HFFc6 (cell line): ENCODE data around the gene BRINP2. TPM values are rescaled to one million over a fixed set of nuclear protein-coding genes. Genes with fewer than 3 reads are reported as not detected.

Source experiments
- DNase-seq: peaks from one replicate; pipeline ENCODE4 v3.0.0-alpha.2; 2018
- H3K27ac Mint-ChIP-seq: 2 replicates; pipeline ENCODE4 v1.8.0; 2020; ENCODE audit warnings: mild to moderate bottlenecking, mixed read lengths
- H3K27me3 Mint-ChIP-seq: 2 replicates; pipeline ENCODE4 v1.8.0; 2021; ENCODE audit warnings: mild to moderate bottlenecking, moderate library complexity, mixed read lengths; ENCODE audit not compliant: insufficient read depth
- H3K36me3 Mint-ChIP-seq: 2 replicates; pipeline ENCODE4 v1.8.0; 2021; ENCODE audit warnings: low read depth, mixed read lengths
- H3K4me1 Mint-ChIP-seq: 2 replicates; pipeline ENCODE4 v1.8.0; 2020; ENCODE audit warnings: low read depth, mixed read lengths
- H3K4me3 Mint-ChIP-seq: 2 replicates; pipeline ENCODE4 v1.8.0; 2020; ENCODE audit warnings: mild to moderate bottlenecking, moderate library complexity, mixed read lengths
- H3K9me3 Mint-ChIP-seq: 2 replicates; pipeline ENCODE4 v1.8.0; 2020; ENCODE audit warnings: mild to moderate bottlenecking, mixed read lengths
- total RNA-seq, 6 experiments: library from RNA; stranded (reverse); fragmentation: NEBNext Ultra II Directional; extraction: Animal tissue kit (Norgen Biotek cat#: 25700); gene quantifications; 2 replicates in 1 of 6; 3 replicates in 5 of 6; pipeline ENCODE4 v1.2.3, GENCODE V29; 2021
- TF ChIP-seq, protein P1 (sequence below): fragments of 200-600 bp; sonication (generic); IDR thresholded peaks from 2 replicates; pipeline ENCODE4 v1.5.0; 2021; ENCODE audit warnings: antibody characterized with exemption, mild to moderate bottlenecking

The BRINP2 gene
- total RNA-seq, 6 experiments from 2014 or later, result not detected

DNA sequence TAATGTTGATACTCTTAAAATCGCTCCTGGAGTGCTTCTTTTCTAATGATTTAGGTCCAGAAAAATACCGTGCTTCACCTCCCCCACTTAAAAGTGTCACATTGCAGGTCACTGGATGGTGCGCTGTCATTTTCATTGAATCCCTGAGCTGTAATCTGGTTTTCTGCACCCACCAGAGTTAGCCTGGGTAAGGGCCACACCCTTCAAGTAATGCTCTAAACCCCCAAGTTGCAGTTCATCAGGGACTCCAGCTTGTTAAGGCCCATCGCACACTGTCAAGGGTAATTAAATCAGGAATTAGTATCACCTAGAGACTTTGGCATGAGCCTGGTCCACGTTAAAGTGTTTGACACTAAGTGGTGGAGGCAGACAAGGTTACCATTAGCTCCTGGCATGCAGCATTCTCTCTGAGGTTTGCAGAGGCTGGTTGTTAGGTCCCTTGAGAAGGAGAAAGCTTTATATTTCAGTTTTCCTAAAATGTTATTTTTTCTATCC lies 40.3 kb upstream of the BRINP2 start:
- no peaks in the 10 kb centered on the region for H3K4me1 Mint-ChIP-seq
- H3K4me3 Mint-ChIP-seq, result no peak overlapping the region
- H3K27ac Mint-ChIP-seq, result no peak overlapping the region
- TF ChIP-seq, protein P1, sequence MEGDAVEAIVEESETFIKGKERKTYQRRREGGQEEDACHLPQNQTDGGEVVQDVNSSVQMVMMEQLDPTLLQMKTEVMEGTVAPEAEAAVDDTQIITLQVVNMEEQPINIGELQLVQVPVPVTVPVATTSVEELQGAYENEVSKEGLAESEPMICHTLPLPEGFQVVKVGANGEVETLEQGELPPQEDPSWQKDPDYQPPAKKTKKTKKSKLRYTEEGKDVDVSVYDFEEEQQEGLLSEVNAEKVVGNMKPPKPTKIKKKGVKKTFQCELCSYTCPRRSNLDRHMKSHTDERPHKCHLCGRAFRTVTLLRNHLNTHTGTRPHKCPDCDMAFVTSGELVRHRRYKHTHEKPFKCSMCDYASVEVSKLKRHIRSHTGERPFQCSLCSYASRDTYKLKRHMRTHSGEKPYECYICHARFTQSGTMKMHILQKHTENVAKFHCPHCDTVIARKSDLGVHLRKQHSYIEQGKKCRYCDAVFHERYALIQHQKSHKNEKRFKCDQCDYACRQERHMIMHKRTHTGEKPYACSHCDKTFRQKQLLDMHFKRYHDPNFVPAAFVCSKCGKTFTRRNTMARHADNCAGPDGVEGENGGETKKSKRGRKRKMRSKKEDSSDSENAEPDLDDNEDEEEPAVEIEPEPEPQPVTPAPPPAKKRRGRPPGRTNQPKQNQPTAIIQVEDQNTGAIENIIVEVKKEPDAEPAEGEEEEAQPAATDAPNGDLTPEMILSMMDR, result no peak
- H3K36me3 Mint-ChIP-seq, result no peaks in the 10 kb centered on the region
- peaks cover 16% of the 10 kb centered on the region for H3K9me3 Mint-ChIP-seq
- H3K27me3 Mint-ChIP-seq, result no peaks in the 10 kb centered on the region; the same call in 1 of the 2 replicates
- DNase-seq, result no peak

DNA sequence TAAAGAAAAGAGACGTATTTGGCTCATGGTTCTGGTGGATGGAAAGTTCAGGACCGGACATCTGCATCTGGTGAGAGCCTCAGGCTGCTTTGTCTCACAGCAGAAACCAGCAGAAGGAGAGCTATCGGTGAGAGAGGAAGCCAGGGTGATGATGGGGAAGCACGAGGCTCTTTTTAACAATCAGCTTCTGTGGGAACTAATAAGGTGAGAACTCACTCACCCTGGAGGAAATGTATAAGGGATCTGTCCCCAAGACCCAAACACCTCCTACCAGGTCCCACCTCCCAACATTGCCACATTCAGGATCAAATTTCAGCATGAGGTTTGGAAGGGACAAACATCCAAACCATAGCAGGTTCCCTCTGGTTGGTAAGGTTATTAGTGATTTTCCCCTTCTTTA lies 39.0 kb upstream of the BRINP2 start:
- H3K4me3 Mint-ChIP-seq, result no peak overlapping the region
- H3K27me3 Mint-ChIP-seq, result no peaks in the 10 kb centered on the region; the same call in 1 of the 2 replicates
- TF ChIP-seq, protein P1, result no peak
- peaks cover 16% of the 10 kb centered on the region for H3K9me3 Mint-ChIP-seq
- no peaks in the 10 kb centered on the region for H3K36me3 Mint-ChIP-seq
- no peak overlapping the region for H3K27ac Mint-ChIP-seq
- no peaks in the 10 kb centered on the region for H3K4me1 Mint-ChIP-seq
- DNase-seq, result no peak

DNA sequence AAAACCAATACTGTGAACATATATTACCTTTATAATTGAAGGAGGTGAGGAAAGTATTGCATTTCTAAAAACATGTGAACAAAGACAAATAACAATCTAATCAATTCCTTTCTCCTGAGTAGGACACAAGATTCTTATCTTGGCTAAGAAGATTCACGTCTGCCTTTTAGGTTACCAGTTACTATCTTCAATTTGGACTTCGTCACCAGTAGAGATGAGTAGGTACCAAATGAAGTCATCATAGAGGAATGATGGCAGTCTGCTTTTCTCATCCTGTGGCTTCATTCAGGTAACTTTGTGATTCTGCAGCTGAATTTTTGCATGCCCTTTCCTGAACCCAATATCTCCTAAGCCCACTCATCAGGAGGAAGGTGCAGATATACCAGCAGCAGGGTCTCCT lies 38.6 kb upstream of the BRINP2 start:
- no peaks in the 10 kb centered on the region for H3K4me1 Mint-ChIP-seq
- H3K4me3 Mint-ChIP-seq, result no peak overlapping the region

DNA sequence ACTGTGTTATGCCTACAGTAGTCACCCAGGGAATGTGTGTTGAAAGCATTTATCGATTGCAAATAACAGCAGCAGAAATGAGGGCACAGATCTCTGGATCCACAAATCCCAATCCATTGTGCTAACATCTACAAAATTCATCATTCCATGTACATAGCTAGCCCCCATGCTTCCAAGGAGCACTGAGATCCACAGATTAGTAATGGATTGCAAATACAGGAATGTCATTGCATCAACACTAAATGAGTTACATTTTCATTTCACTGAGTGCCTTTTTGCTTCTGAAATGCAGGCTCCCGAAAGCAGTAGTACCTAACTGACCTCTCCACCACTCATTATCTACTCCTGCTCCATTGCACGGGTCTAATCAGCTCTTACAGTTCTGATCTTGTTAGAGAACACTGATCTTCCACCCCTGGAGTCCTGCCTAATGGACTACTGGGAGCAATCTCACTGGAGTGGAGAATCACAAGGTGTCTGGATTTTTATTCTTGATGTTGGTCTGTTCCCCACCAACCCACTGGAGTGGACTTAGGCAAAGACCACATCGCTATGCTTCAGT lies 36.7 kb upstream of the BRINP2 start:
- Mint-ChIP-seq H3K4me1 (no peaks in the 10 kb centered on the region), H3K36me3 (no peaks in the 10 kb centered on the region), H3K27me3 (no peaks in the 10 kb centered on the region; the same call in 1 of the 2 replicates), H3K4me3 (no peak overlapping the region), H3K9me3 (peaks cover 11% of the 10 kb centered on the region), H3K27ac (no peak overlapping the region)
- no peak for DNase-seq
- TF ChIP-seq, protein P1, result no peak

More for the DNA sequence above, 38.6 kb upstream of the BRINP2 start:
- TF ChIP-seq, protein P1, result no peak
- no peaks in the 10 kb centered on the region; the same call in 1 of the 2 replicates for H3K27me3 Mint-ChIP-seq
- H3K9me3 Mint-ChIP-seq, result peaks cover 16% of the 10 kb centered on the region
- H3K36me3 Mint-ChIP-seq, result no peaks in the 10 kb centered on the region
- H3K27ac Mint-ChIP-seq, result no peak overlapping the region
- DNase-seq, result no peak

DNA sequence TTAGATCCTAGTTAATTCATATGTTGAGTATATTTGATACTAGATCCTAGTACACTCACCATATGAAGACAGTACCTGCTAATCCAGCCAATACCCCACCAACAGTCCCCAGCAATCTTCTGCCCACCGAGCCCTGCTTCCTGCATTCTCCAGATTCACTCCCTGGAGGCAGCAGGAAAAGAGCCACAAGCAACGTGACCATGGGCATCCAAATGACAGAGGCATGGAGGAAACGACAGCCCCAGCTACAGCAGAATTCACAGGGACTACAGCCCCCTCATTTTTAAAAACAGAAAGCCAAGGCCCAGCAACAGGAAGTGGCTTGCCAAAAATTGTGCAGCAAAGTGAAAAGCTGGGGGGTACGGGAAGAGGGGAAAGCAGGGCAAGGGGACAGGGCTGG lies 35.5 kb upstream of the BRINP2 start:
- Mint-ChIP-seq H3K36me3 (no peaks in the 10 kb centered on the region), H3K4me1 (no peaks in the 10 kb centered on the region), H3K27ac (no peak overlapping the region), H3K27me3 (no peaks in the 10 kb centered on the region; the same call in 1 of the 2 replicates), H3K9me3 (peaks cover 8% of the 10 kb centered on the region), H3K4me3 (no peak overlapping the region)
- DNase-seq, result no peak
- TF ChIP-seq, protein P1, result no peak
